Ishikawa (cell line): ENCODE measurements around the gene G6PD.

Experiments
- CEBPB ChIP-seq: IDR thresholded peaks from 2 replicates; pipeline ENCODE4 v1.6.1; 2012
- YY1 ChIP-seq: IDR thresholded peaks from 2 replicates; pipeline ENCODE4 v1.6.1; 2012; ENCODE audit warnings: low read depth
- TF ChIP-seq, protein P1 (sequence below): IDR thresholded peaks from 2 replicates; pipeline ENCODE4 v1.6.1; 2012; ENCODE audit warnings: low read depth, mild to moderate bottlenecking

DNA sequence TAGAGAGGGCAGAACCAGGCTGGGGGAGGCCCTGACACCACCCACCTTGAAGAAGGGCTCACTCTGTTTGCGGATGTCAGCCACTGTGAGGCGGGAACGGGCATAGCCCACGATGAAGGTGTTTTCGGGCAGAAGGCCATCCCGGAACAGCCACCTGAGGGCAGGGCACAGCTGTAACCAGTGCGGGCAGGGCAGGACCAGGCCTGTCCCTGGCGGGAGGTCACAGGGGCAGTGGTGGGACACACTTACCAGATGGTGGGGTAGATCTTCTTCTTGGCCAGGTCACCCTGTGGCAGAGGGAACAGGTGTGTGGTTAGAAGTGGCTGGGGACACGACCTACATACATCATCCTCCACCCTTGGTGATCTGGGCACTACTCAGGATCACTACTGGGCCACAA lies 10.8 kb downstream of the G6PD start:
- TF ChIP-seq YY1 (no peak), CEBPB (no peak)
- TF ChIP-seq, protein P1, sequence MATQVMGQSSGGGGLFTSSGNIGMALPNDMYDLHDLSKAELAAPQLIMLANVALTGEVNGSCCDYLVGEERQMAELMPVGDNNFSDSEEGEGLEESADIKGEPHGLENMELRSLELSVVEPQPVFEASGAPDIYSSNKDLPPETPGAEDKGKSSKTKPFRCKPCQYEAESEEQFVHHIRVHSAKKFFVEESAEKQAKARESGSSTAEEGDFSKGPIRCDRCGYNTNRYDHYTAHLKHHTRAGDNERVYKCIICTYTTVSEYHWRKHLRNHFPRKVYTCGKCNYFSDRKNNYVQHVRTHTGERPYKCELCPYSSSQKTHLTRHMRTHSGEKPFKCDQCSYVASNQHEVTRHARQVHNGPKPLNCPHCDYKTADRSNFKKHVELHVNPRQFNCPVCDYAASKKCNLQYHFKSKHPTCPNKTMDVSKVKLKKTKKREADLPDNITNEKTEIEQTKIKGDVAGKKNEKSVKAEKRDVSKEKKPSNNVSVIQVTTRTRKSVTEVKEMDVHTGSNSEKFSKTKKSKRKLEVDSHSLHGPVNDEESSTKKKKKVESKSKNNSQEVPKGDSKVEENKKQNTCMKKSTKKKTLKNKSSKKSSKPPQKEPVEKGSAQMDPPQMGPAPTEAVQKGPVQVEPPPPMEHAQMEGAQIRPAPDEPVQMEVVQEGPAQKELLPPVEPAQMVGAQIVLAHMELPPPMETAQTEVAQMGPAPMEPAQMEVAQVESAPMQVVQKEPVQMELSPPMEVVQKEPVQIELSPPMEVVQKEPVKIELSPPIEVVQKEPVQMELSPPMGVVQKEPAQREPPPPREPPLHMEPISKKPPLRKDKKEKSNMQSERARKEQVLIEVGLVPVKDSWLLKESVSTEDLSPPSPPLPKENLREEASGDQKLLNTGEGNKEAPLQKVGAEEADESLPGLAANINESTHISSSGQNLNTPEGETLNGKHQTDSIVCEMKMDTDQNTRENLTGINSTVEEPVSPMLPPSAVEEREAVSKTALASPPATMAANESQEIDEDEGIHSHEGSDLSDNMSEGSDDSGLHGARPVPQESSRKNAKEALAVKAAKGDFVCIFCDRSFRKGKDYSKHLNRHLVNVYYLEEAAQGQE: no peak
